Fibroblast of villous mesenchyme (primary cell): ENCODE results near the gene FCHSD2. TPM values are rescaled to one million over a fixed set of nuclear protein-coding genes. Genes with fewer than 3 reads are reported as not detected.
A peak's percentile ranks its signal among the peaks of the same experiment; 100 is the strongest.

Experiments
- DNase-seq: peaks from one replicate; pipeline ENCODE4 v3.0.0-alpha.2; 2010; ENCODE audit warnings: low read depth
- H3K4me3 ChIP-seq: 2 replicates; pipeline ENCODE4 v1.5.1; 2011; ENCODE audit warnings: low read depth, mild to moderate bottlenecking, low read length
- CTCF ChIP-seq: IDR thresholded peaks from 2 replicates; pipeline ENCODE4 v1.5.1; 2012; ENCODE audit warnings: low read depth, mild to moderate bottlenecking, low read length; ENCODE audit not compliant: insufficient read depth
- total RNA-seq: library from RNA; depleted of rRNA; stranded (reverse); fragments of >200 nt; gene quantifications from 2 replicates; pipeline ENCODE4 v1.2.3, GENCODE V29; 2012

The FCHSD2 gene
- total RNA-seq, 1 donor: 11.2 TPM

GRCh38 chr11:73186886-73187285 is 44.8 kb upstream of the FCHSD2 start:
- no peak for TF ChIP-seq CTCF
- DNase-seq: no peak
- no peak overlapping the region for H3K4me3 ChIP-seq

GRCh38 chr11:73186294-73186850 is 44.3 kb upstream of the FCHSD2 start:
- no peak for TF ChIP-seq CTCF
- DNase-seq: no peak
- H3K4me3 ChIP-seq: no peak overlapping the region

- no peak for TF ChIP-seq CTCF
- H3K4me3 ChIP-seq: no peak overlapping the region
- DNase-seq: no peak
These were observed 43.7 kb upstream of the FCHSD2 start for GRCh38 chr11:73185680-73186293.

- peak; percentile 39 for DNase-seq
- TF ChIP-seq CTCF: peak; percentile 96
- H3K4me3 ChIP-seq: no peak overlapping the region
These were observed 43.0 kb upstream of the FCHSD2 start for GRCh38 chr11:73184953-73185671.

GRCh38 chr11:73182824-73183321 is 40.8 kb upstream of the FCHSD2 start:
- DNase-seq: peak; percentile 30
- TF ChIP-seq CTCF: peak; percentile 16
- H3K4me3 ChIP-seq: no peak overlapping the region

GRCh38 chr11:73178681-73179080 is 36.6 kb upstream of the FCHSD2 start:
- H3K4me3 ChIP-seq: no peak overlapping the region
- no peak for TF ChIP-seq CTCF
- DNase-seq: no peak
